OCI-LY7 (cell line): ENCODE data around the gene C11orf52. TPM values are rescaled to one million over a fixed set of nuclear protein-coding genes. Genes with fewer than 3 reads are reported as not detected.

Experiments used
- BruUV-seq: library from RNA; stranded (reverse); fragments of 400-500 nt; replicated peaks from 2 replicates; lab custom pipeline; 2021; lab: Mats Ljungman, UMichigan
- CTCF ChIA-PET: fragments of 300-600 bp; sonication (Branson Sonifier 250); formaldehyde crosslinking; loops from one replicate; lab custom pipeline; 2022; ENCODE audit warnings: antibody characterized with exemption; ENCODE audit not compliant: unreplicated experiment; lab: Charles Lee
- POLR2A ChIA-PET: fragments of 300-600 bp; sonication (Branson Sonifier 250); formaldehyde crosslinking; loops from one replicate; lab custom pipeline; 2022; ENCODE audit warnings: antibody characterized with exemption; lab: Charles Lee
- DNase-seq: peaks from one replicate; pipeline ENCODE4 v3.0.0-alpha.2; 2015; ENCODE audit warnings: low spot score
- H2AFZ ChIP-seq: fragments of 200-600 bp; sonication (generic), shearing (Covaris generic); 2 replicates; pipeline ENCODE4 v1.6.1; 2014; ENCODE audit warnings: mild to moderate bottlenecking, antibody characterized with exemption, low read length, moderate library complexity
- H3K27ac ChIP-seq: fragments of 200-600 bp; sonication (generic); 2 replicates; pipeline ENCODE4 v1.5.1; 2014; ENCODE audit warnings: mixed run types, low read depth, mild to moderate bottlenecking, moderate library complexity, low read length, inconsistent platforms; ENCODE audit not compliant: poor library complexity, severe bottlenecking
- H3K36me3 ChIP-seq: fragments of 200-600 bp; sonication (generic); 2 replicates; pipeline ENCODE4 v1.6.1; 2014; ENCODE audit warnings: mild to moderate bottlenecking, antibody characterized with exemption, low read length, moderate library complexity, mixed read lengths; ENCODE audit not compliant: insufficient read depth
- H3K4me1 ChIP-seq: fragments of 200-600 bp; sonication (generic); 2 replicates; pipeline ENCODE4 v1.5.1; 2014; ENCODE audit warnings: mild to moderate bottlenecking, low read length; ENCODE audit not compliant: insufficient read depth, poor library complexity, severe bottlenecking
- H3K4me2 ChIP-seq: fragments of 200-600 bp; sonication (generic); 2 replicates; pipeline ENCODE4 v1.6.1; 2014; ENCODE audit warnings: mild to moderate bottlenecking, low read length
- H3K4me3 ChIP-seq: fragments of 200-600 bp; sonication (generic); 2 replicates; pipeline ENCODE4 v1.5.1; 2014; ENCODE audit warnings: mild to moderate bottlenecking, low read depth, low read length; ENCODE audit not compliant: poor library complexity, severe bottlenecking
- H3K79me2 ChIP-seq: fragments of 200-600 bp; sonication (generic); 2 replicates; pipeline ENCODE4 v1.6.1; 2016; ENCODE audit warnings: low read depth, mild to moderate bottlenecking, low read length, moderate library complexity, mixed read lengths; ENCODE audit not compliant: insufficient read depth
- H3K9me2 ChIP-seq: fragments of 200-600 bp; sonication (generic); 2 replicates; pipeline ENCODE4 v1.6.1; 2016; ENCODE audit warnings: mild to moderate bottlenecking, low read length, mixed read lengths; ENCODE audit not compliant: insufficient read depth
- H3K9me3 ChIP-seq: fragments of 200-600 bp; sonication (generic); 2 replicates; pipeline ENCODE4 v1.6.1; 2014; ENCODE audit warnings: mild to moderate bottlenecking, mixed run types, low read length, mixed read lengths
- H4K20me1 ChIP-seq: fragments of 200-600 bp; sonication (generic); 2 replicates; pipeline ENCODE4 v1.6.1; 2014; ENCODE audit warnings: mild to moderate bottlenecking, antibody characterized with exemption, low read length, moderate library complexity, mixed read lengths; ENCODE audit not compliant: insufficient read depth
- CTCF ChIP-seq: fragments of 200-600 bp; sonication (generic); conservative IDR thresholded peaks from 2 replicates; pipeline ENCODE4 v1.5.1; 2014; ENCODE audit warnings: mild to moderate bottlenecking, antibody characterized with exemption, low read length, moderate library complexity, mixed read lengths
- EZH2phosphoT487 ChIP-seq: fragments of 200-600 bp; sonication (generic); IDR thresholded peaks from 2 replicates; pipeline ENCODE4 v1.6.1; 2018; ENCODE audit warnings: low read depth, borderline replicate concordance, mild to moderate bottlenecking, mixed run types, antibody characterized with exemption, low read length, moderate library complexity, mixed read lengths
- intact Hi-C: fragments of 100-400 bp; cut with micrococcal nuclease; formaldehyde crosslinking; loops from one replicate; pipeline ENCODE4 v1.10.0; 2022; ENCODE audit not compliant: unreplicated experiment
- small RNA-seq: library from RNA; depleted of rRNA; stranded (forward); fragments of <200 nt; gene quantifications from one replicate; pipeline ENCODE3, GENCODE V24; 2014
- total RNA-seq, 2 experiments: library from RNA; depleted of rRNA in 1 of 2; stranded (reverse); fragments of >200 nt in 1 of 2; shearing (Covaris generic) in 1 of 2; gene quantifications; 2 replicates each; pipeline ENCODE4 v1.2.3, GENCODE V29; 2014 to 2022

Gene C11orf52
- total RNA-seq, 2 experiments from 2014 or later: not detected

DNA sequence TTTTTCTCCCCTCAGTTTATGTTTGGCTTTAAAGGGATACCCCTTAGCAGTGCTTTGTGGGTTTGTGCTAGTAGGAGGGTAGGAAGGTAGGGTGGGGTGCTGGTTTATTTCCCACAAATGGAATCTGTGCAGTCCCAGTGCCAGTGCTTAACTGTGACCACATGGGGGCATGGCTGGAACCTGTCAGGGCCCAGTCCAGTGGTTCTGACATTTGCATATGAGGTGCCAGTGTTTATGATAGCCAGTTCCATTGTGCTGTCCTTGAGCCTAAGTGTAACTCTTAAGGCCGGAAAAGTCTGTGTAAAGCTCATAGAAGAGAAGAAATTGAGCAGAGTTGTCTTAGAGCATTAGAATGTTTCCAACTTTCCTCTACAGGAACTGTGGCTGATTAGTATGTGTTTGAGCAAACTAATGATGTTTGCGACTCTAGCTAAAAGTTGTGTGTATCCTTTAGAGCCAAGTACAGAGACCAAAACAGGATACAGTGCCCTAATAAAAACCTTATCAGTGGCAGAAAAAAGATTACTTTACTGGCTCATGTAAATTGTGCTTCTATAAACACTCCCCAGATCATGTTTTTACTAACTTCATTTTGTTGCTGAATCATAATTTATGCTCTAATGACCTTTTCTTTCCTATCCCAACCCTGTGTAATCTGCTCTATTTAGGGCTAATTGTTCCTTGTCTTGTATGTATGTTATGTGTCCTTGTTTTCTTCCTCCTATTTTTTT is 56.5 kb downstream of the C11orf52 start:
- no peaks in the 10 kb centered on the region for H3K9me2 ChIP-seq
- no peak overlapping the region for H2AFZ ChIP-seq
- no peak overlapping the region for H3K4me2 ChIP-seq
- no peak overlapping the region for H3K27ac ChIP-seq
- POLR2A ChIA-PET: no interaction called here
- no peaks in the 10 kb centered on the region for H3K9me3 ChIP-seq
- peaks cover 22% of the 10 kb centered on the region for H3K4me1 ChIP-seq
- intact Hi-C loops: no loop called here
- CTCF ChIA-PET: no interaction called here
- DNase-seq: no peak
- no peaks in the 10 kb centered on the region for H3K79me2 ChIP-seq
- no peaks in the 10 kb centered on the region for H4K20me1 ChIP-seq
- TF ChIP-seq EZH2phosphoT487 (no peak), CTCF (peak; percentile 34; the same call in 1 of the 2 replicates)
- no peak overlapping the region for H3K4me3 ChIP-seq
- no TSS peak for BruUV-seq
- H3K36me3 ChIP-seq: 0 out of 2 replicates have a peak, but pooled peaks cover under 1% of the 10 kb centered on the region

DNA sequence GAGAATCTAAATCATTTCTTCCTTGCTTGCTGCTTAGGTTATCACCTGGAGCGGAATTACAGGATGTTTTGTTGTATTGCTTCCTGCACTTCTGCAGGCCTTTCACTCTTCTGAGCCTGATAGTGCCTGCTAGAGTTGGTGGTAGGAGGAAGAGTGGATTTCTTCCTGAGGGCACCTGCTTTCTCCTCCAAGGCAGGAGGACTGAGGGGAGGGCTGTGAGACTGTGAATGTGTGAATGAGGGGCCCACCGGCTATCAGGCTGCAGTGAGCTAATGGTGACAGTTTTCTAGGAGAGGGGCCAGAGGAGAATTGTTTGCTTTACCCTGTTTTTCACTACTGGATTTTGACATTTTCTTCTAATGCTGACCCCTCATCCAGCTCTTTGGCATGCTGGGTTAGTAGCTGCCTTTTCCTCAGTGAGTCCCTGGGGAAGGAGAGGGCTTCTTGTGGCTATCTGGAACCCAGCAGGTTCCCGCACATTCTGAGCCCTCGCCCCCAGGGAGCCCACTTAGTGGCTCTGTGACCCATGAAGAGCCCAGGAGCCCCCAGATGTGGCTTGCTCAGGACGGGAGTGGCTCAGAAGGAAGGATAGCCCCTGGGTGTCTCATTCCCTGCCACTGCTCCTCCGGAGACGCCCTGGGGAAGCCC is 57.5 kb downstream of the C11orf52 start:
- no peak overlapping the region for H3K27ac ChIP-seq
- intact Hi-C loops: no loop called here
- no peak overlapping the region for H2AFZ ChIP-seq
- H3K4me1 ChIP-seq: peaks cover 22% of the 10 kb centered on the region
- no peak overlapping the region for H3K4me3 ChIP-seq
- H3K9me3 ChIP-seq: no peaks in the 10 kb centered on the region
- CTCF ChIA-PET: no interaction called here
- TF ChIP-seq EZH2phosphoT487 (no peak), CTCF (no peak)
- no TSS peak for BruUV-seq
- no peak for DNase-seq
- POLR2A ChIA-PET: interaction anchor here (1.5 kb wide), 1 partner anchor 40 kb away, joined by 4 read pairs; no protein-coding TSS in a partner anchor
- no peaks in the 10 kb centered on the region for H3K79me2 ChIP-seq
- H3K36me3 ChIP-seq: no peaks in the 10 kb centered on the region
- no peaks in the 10 kb centered on the region for H4K20me1 ChIP-seq
- H3K9me2 ChIP-seq: no peaks in the 10 kb centered on the region
- H3K4me2 ChIP-seq: no peak overlapping the region

Small RNA genes within 50 kb of the gene (small RNA-seq; reads per million reads assigned to genes)
- gene C11orf52 (not detected), gene RNA5SP351 (not detected), gene RPL37AP8 (0.36 reads per million)

Other genes starting within 250 kb of the C11orf52 start
- 30.2 and 50.6 TPM in 2 replicates for gene PPP2R1B, start 152.5 kb upstream of the C11orf52 start, total RNA-seq (2014; rRNA removed; shearing (Covaris generic))
- 81.5 and 84.2 TPM in 2 replicates for gene PPP2R1B, start 152.5 kb upstream of the C11orf52 start, total RNA-seq (2022)
- gene ALG9, start 47.3 kb upstream of the C11orf52 start, total RNA-seq (2014; rRNA removed; shearing (Covaris generic)): 13.8 and 16.8 TPM in 2 replicates
- 21.6 and 23.0 TPM in 2 replicates for gene ALG9, start 47.3 kb upstream of the C11orf52 start, total RNA-seq (2022)
- gene FDXACB1, start 39.7 kb upstream of the C11orf52 start, total RNA-seq (2014; rRNA removed; shearing (Covaris generic)): 4.2 and 6.2 TPM in 2 replicates
- 5.3 and 5.8 TPM in 2 replicates for gene FDXACB1, start 39.7 kb upstream of the C11orf52 start, total RNA-seq (2022)
- gene CFAP68, start 39.4 kb upstream of the C11orf52 start, total RNA-seq (2014; rRNA removed; shearing (Covaris generic)): 14.8 and 17.3 TPM in 2 replicates
- gene CFAP68, start 39.4 kb upstream of the C11orf52 start, total RNA-seq (2022): 18.8 and 22.4 TPM in 2 replicates
- not detected in 2 replicates for gene CRYAB, start 7.1 kb upstream of the C11orf52 start, total RNA-seq (2014; rRNA removed; shearing (Covaris generic))
- not detected in 2 replicates for gene CRYAB, start 7.1 kb upstream of the C11orf52 start, total RNA-seq (2022)
- not detected in 2 replicates for gene HSPB2, start 6.2 kb upstream of the C11orf52 start, total RNA-seq (2014; rRNA removed; shearing (Covaris generic))
- not detected in 2 replicates for gene HSPB2, start 6.2 kb upstream of the C11orf52 start, total RNA-seq (2022)
- 5.5 and 6.9 TPM in 2 replicates for gene DIXDC1, start 18.4 kb downstream of the C11orf52 start, total RNA-seq (2014; rRNA removed; shearing (Covaris generic))
- 5.5 and 7.3 TPM in 2 replicates for gene DIXDC1, start 18.4 kb downstream of the C11orf52 start, total RNA-seq (2022)
- 34.5 and 42.0 TPM in 2 replicates for gene DLAT, start 106.5 kb downstream of the C11orf52 start, total RNA-seq (2014; rRNA removed; shearing (Covaris generic))
- gene DLAT, start 106.5 kb downstream of the C11orf52 start, total RNA-seq (2022): 46.0 and 54.1 TPM in 2 replicates
- gene PIH1D2, start 155.1 kb downstream of the C11orf52 start, total RNA-seq (2014; rRNA removed; shearing (Covaris generic)): 0.95 and 1.3 TPM in 2 replicates
- 0.61 and 2.6 TPM in 2 replicates for gene PIH1D2, start 155.1 kb downstream of the C11orf52 start, total RNA-seq (2022)
- 21.3 and 39.6 TPM in 2 replicates for gene NKAPD1, start 155.4 kb downstream of the C11orf52 start, total RNA-seq (2014; rRNA removed; shearing (Covaris generic))
- 30.7 and 31.1 TPM in 2 replicates for gene NKAPD1, start 155.4 kb downstream of the C11orf52 start, total RNA-seq (2022)
- 71.3 and 94.3 TPM in 2 replicates for gene TIMM8B, start 167.8 kb downstream of the C11orf52 start, total RNA-seq (2014; rRNA removed; shearing (Covaris generic))
- gene TIMM8B, start 167.8 kb downstream of the C11orf52 start, total RNA-seq (2022): 41.3 and 58.2 TPM in 2 replicates
- gene SDHD, start 168.0 kb downstream of the C11orf52 start, total RNA-seq (2014; rRNA removed; shearing (Covaris generic)): 43.5 and 58.8 TPM in 2 replicates
- 77.1 and 85.6 TPM in 2 replicates for gene SDHD, start 168.0 kb downstream of the C11orf52 start, total RNA-seq (2022)
- not detected in 2 replicates for gene IL18, start 245.2 kb downstream of the C11orf52 start, total RNA-seq (2014; rRNA removed; shearing (Covaris generic))
- not detected in 2 replicates for gene IL18, start 245.2 kb downstream of the C11orf52 start, total RNA-seq (2022)
- gene TEX12, start 248.5 kb downstream of the C11orf52 start, total RNA-seq (2014; rRNA removed; shearing (Covaris generic)): 0.44 and 0.72 TPM in 2 replicates
- gene TEX12, start 248.5 kb downstream of the C11orf52 start, total RNA-seq (2022): 0.50 and 0.59 TPM in 2 replicates